HG03520 (cell line): ENCODE data around the gene IL3RA.
"Not testable (repeated sequence)": the region's sequence is repeated elsewhere in the genome, so short reads cannot be mapped to it uniquely, and the experiment has no call there.

Experiments used
- ATAC-seq: cut with Tn5 transposase; IDR thresholded peaks from one replicate; pipeline ENCODE4 v1.9.1; 2021; ENCODE audit warnings: mild to moderate bottlenecking, moderate library complexity; ENCODE audit not compliant: unreplicated experiment

Gene IL3RA

DNA sequence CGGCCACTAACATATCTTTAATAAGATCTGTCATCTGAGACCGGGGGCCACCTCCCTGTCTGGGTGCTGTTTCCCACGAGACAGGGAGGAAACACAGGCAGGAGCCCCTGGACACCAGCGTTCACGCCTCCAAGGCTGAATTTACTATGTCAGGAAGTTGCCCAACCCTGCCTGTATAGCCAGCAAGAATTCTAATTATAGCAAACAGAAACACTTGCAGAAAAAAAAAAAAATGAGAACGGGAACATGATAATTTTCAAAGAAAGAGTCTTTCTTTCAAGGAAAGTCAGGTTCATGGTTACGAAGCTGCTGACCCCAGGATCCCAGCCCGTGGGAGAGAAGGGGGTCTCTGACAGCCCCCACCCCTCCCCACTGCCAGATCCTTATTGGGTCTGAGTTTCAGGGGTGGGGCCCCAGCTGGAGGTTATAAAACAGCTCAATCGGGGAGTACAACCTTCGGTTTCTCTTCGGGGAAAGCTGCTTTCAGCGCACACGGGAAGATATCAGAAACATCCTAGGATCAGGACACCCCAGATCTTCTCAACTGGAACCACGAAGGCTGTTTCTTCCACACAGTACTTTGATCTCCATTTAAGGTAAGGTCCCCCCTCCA lies at the start of gene IL3RA:
Gene IL3RA, plus strand, starts transcription at position 455 of the 613 bp plus-strand sequence. CDS start 4,981 bp downstream, outside the sequence.
- ATAC-seq: no peak

DNA sequence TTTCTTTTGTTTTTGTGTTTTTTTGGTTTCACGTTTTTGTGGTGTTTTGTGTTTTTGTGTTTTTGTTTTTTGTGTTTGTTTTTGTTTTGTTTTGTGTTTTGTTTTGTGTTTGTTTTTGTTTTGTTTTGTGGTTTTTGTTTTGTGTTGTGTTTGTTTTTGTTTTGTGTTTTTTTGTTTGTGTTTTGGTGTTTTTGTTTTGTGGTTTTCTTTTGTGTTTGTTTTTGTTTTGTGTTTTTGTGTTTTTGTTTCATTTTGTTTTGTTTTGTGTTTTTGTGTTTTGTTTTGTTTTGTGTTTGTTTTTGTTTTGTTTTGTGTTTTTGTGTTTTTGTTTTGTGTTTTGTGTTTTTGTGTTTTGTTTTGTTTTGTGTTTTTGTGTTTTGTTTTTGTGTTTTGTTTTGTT lies 47.0 kb upstream of the IL3RA start:
- no peak for ATAC-seq

DNA sequence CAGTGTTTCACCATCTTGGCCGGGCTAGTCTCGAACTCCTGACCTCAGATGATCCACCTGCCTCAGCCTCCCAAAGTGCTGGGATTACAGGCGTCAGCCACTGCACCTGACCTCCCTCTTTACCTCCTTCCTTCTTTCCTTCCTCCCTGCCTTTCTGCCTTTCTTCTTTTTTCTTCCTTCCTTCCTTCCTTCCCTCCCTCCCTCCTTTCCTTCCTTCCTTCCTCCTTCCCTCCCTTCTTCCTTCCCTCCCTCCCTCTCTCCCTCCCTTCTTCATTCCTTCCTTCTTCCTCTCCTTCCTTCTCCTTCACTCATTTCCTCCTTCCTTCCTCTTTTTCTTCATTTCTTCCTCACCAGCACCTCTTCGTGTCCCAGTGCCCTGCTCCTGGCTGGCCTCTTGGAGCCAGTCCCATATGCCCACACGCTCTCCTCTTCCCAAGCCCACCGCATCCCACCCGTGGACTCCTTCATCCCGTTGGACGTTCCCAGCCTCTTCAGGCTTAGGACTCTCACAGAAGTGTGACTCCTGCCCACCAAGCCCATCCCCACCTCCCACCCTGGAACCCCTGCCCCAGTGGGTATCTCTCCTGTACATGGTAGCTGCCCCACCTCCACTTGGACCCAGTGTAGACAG lies 45.4 kb upstream of the IL3RA start:
- no peak for ATAC-seq

DNA sequence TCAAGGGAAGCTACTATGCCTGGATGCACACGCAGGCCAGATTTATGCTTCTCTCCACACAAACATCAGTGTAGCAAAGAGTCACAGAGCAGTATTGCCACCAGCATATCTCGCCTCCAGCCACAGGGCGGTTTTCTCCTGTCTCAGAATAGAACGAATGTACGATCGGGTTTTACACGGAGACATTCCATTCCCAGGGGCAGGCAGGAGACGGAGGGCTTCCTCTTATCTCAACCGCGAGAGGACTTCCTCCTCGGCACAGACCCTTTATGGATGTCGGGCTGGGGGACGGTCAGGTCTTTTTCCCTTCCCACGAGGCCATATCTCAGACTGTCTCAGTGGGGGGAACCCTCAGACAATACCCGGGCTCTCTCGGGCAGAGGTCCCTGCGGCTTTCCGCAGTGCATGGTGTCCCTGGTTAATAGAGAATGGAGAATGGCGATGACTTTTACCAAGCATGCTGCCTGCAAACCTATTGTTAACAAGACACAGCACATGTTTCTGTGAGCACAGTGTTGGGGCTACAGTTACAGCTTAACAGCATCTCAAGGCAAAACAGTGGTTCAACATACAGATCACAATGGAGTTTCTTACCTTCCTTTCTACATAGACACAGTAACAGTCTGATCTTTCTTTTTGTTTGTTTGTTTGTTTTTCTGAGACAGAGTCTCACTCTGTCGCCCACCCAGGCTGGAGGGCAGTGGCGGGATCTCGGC lies 43.9 kb upstream of the IL3RA start:
- no peak for ATAC-seq

DNA sequence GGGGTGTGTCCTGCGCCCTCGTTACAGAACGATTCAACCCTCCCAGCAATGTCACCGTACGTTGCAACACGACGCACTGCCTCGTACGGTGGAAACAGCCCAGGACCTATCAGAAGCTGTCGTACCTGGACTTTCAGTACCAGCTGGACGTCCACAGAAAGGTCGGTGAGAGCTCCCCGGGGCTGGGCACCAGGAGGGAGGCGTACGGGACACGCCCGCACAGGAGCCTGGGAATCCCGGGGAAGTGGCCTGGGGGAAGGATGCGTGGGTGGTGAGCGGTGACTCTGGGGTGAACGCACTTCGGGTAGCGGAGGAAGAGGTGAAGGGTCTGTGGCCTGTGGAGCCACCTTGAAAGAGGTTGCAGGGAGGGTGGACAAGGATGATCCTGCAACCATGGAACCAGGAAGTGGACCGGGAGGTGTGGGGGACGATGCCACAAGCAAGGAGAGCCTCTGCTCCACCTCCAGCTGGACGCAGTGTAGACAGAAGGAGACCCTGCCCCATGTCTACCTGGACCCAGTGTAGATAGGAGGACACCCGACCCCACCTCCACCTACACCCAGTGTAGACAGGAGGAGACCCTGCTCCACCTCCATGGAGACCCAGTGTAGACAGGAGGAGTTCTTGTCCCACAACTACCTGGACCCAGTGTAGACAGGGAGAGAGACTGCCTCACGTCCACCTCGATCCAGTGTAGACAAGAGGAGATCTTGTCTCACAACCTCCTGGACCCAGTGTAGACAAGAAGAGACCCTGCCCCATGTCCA lies 42.1 kb upstream of the IL3RA start:
- no peak for ATAC-seq

DNA sequence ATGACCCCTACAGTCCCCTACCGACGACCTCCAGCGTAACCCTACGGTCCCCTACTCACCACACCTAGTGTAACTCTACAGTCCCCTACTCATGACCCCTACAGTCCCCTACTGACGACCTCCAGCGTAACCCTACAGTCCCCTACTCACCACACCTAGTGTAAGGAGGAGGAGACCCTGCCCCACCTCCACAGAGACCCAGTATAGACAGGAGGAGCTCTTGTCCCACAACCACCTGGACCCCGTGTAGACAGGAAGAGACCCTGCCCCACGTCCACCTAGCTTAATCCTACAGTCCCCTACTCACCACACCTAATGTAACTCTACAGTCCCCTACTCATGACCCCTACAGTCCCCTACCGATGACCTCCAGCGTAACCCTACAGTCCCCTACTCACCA lies 41.0 kb upstream of the IL3RA start:
- no peak for ATAC-seq

DNA sequence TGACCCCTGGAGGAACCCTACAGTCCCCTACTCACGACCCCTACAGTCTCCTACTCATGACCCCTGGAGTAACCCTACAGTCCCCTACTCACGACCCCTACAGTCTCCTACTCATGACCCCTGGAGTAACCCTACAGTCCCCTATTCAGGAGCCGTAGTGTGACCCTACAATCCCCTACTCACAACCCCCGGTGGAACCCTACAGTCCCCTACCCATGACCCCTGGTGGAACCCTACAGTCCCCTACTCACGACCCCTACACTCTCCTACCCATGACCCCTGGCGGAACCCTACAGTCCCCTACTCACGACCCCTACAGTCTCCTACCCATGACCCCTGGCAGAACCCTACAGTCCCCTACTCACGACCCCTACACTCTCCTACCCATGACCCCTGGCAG lies 39.0 kb upstream of the IL3RA start:
- ATAC-seq: not testable (repeated sequence)

DNA sequence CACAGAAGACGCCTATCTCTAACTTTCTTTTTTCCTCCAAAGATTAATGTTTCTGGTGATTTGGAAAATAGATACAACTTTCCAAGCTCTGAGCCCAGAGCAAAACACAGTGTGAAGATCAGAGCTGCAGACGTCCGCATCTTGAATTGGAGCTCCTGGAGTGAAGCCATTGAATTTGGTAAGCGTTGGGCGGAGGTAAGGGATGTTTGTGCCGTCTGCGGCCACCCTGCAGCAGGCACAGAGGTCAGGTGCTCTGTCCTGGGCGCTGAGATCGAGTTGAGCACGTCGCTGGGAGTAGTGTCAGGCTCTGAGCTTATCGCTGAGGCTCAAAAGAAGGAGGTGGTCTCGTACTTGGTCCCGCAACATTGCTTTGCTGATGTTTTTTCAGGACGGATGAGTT lies 36.1 kb upstream of the IL3RA start:
- no peak for ATAC-seq

DNA sequence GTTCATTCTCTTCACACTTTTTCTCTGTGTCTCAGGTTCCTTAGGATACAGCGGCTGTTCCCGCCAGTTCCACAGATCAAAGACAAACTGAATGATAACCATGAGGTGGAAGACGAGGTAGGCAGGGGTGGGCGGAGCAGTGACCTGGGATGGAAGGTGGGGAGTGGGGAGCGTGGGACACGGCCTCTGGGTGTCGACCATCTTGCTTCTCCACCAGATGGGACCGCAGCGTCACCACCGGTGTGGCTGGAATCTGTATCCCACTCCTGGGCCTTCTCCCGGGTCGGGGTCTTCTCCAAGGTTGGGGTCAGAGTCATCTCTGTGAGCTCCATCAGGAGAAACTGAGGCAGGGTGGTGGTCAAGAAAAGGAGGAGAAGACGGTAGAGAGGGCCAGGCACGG lies 31.2 kb upstream of the IL3RA start:
- ATAC-seq: no peak

DNA sequence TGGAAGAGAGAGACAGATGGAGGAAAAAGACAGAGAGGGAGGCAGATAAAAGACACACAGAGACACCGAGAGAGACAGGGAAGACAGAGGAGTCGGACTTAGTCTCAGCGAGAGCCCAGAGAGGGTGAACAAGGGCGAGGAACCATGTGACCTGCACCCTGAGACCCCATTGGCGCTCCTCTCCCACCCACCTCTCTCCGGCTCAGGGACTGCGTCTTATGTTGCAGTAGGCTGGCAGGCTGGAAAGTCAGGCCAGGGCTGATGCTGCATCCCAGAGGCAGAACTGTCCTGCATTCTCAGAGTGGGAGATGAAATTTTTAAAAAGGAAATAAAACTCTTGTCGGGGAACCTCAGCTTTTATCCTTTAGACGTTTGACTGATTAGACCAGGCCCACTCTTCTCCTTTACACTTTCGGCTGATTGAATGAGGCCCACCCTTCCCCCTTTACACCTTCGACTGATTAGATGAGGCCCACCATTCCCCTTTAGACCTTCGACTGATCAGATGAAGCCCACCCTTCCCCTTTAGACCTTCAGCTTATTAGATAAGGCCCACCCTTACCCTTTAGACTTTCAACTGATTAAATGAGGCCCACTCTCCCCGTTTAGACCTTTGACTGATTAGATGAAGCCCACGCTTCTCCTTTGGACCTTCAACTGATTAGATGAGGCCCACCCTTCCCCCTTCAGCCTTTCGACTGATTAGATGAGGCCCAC lies 29.5 kb upstream of the IL3RA start:
- no peak for ATAC-seq

DNA sequence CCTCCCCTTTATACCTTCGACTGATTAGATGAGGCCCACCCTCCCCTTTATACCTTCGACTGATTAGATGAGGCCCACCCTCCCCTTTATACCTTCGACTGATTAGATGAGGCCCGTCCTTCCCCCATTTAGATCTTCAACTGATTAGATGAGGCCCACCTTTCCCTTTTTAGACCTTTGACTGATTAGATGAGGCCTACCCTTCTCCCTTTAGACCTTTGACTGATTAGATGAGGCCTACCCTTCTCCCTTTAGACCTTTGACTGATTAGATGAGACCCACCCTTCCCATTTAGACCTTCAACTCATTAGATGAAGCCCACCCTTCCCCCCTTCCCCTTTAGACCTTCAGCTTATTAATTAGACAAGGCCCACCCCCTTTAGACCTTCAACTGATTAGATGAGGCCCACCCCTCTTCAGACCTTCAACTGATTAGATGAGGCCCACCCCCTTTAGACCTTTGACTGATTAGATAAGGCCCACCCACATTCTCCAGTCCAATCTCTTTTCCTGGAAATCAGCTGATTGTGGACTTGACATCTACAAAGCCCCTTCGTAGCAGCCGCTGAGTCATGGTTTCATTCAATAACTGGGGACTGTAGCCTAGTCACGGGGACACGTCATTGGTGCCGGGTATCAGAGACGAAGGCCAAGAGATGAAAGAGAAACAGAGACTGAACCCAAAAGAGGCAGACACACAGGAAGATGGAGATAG lies 28.8 kb upstream of the IL3RA start:
- no peak for ATAC-seq

DNA sequence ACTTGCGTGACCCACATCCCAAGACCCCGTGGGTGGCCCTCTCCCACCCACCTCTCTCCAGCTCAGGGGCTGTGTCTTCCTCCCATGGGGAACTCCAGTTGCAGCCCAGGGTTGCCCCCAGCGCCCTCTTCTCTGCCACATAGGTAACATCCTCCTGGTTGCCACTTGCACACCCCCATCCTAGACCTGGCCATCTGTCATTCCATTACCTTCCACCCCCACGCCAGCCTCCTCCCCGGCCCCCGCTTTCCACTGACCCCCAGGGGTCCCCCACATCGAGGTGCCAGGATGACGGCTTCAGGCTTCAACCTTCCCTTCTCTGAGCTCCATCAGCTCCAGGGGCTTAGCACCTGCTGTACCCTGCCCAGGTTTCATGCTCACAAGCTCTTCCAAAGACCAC lies 28.1 kb upstream of the IL3RA start:
- no peak for ATAC-seq

DNA sequence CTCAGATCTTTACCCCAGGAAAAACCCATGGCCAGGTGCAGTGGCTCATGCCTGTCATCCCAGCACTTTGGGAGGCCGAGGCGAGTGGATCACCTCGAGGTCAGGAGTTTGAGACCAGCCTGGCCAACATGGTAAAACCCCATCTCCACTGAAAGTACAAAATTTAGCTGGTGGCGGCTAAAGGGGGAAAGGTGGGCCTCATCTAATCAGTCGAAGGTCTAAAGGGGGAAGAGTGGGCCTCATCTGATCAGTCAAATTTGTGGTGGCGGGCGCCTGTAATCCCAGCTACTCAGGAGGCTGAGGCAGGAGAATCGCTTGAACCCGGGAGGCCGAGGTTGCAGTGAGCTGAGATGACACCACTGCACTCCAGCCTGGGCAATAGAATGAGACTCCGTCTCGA lies 27.7 kb upstream of the IL3RA start:
- ATAC-seq: not testable (repeated sequence)

DNA sequence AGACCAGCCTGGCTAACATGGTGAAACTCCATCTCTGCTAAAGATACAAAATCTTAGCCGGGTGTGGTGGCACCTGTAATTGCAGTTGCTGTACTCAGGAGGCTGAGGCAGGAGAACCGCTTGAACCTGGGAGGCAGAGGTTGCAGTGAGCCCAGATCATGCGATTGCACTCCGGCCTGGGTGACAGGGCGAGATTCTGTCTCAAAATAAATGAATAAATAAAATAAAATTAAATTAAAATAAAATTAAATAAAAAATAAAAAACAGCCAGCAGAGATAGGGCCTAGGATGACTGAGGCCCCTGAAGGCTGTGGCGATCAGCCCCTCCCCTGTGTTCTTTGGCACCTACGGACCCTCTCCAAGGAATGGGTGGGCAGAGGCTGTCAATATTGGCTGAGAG lies 22.8 kb upstream of the IL3RA start:
- no peak for ATAC-seq

DNA sequence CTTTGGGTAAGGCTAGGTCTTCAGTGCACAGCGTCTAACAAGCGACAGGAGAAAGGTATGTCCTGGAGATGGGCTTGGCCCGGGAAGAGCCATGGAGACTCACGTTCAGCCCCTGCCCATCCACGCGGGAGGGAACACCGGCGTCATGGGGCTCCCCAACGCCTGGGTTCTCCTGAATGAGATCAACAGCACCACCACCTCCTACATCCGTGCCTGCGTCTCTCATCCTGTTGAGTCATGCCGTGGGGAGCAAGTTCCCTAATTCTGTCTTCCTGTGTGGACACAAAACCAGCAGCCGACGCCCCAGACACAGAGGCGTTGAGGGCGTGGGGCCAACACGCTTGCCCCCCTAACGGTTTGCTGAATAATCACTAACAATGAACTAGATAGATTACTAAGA lies 20.1 kb upstream of the IL3RA start:
- no peak for ATAC-seq

DNA sequence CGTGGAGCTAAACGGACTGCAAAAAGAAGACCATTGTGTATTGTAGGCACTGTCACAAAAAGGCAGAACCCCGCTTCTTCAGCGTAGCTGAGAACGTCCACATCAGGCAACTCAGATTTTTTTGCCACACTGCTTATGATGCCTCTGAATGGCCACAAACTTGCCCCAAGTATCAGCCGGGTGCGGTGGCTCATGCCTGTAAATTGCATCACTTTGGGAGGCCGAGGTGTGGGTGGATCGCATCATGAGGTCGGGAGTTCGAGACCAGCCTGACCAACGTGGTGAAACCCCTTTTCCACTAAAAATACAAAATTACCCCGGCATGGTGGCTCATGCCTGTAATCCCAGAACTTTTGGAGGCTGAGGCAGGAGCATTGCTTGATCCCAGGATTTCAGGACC lies 14.9 kb upstream of the IL3RA start:
- ATAC-seq: no peak

DNA sequence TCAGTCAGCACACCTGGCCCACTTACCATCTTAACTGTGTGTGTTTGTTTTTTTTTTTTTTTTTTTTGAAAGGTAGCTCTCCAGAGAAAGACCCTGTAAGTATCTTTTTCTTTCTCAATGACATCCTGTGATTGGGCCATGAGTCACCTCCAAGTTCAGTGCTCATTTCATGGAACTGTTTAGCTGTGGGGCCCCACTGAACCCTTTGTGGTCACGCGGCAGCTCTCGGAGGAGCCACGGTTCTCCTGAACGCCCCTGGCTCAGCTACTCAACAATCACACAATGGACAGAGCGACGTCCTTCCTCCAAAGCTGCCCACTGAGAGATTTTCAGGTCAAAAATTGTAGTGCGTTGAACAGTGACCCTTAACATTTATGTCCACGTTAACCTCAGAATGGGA lies 14.2 kb upstream of the IL3RA start:
- ATAC-seq: no peak

DNA sequence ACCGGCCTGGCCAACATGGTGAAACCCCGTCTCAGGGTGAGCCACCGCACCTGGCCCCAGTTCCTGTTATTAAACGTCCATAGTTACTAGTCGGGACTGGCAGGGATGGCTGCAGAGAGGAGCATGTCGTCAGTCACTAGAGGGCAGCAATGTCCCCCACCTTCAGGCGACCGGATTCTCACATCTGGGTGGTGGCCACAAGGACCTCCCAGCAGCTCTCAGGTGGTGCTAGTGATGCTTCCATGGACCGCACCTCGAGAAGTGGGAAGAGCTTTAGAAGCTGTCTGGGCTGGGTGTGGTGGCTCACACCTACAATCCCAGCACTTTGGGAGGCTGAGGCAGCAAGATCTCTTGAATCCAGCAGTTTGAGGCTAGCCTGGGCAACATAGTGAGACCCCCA lies 13.3 kb upstream of the IL3RA start:
- no peak for ATAC-seq

DNA sequence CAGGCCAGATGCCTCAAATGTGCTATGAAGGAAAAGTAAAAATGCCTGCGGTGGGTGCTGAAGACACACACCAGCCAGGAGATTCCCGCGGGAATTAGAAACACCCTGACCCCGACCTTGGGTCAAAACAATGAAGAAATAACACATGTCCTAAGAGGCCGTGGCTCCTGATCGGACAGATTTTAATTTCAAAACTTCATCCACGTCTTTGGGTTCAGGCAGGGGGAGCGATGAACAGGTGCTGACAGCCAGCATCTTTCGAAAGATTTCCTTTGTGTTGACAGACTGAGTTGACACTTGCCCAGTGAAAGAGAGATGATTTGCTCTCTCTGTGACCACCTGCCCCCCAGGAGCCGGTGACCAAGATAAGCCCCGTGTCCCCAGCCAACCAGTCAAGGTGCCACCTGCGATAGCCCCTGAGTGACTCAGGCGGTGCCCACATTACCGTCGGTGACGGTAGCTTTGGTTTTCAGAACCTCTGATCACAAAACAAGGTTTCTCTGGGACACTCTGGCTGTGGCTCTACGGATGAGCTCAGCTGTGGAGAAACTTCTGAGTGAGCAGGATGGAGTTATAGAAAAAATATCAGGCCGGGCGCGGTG lies 11.0 kb upstream of the IL3RA start:
- no peak for ATAC-seq
